ENCODE data around the gene ZFYVE16. TPM values are rescaled to one million over a fixed set of nuclear protein-coding genes. Genes with fewer than 3 reads are reported as not detected.

The ZFYVE16 gene
- total RNA-seq, 1 donor from 2014 or later, result 53.6 TPM

- Mint-ChIP-seq H3K27me3 (ENCODE audit: unreplicated experiment) (peaks cover 16% of the 10 kb centered on the region), H3K36me3 (ENCODE audit: unreplicated experiment) (no peaks in the 10 kb centered on the region), H3K27ac (ENCODE audit: unreplicated experiment) (no peak overlapping the region), H3K4me1 (ENCODE audit: unreplicated experiment) (peaks cover 6% of the 10 kb centered on the region), H3K4me3 (ENCODE audit: unreplicated experiment) (no peak overlapping the region), H3K9me3 (ENCODE audit: unreplicated experiment) (no peaks in the 10 kb centered on the region)
- no peak for TF ChIP-seq CTCF (IDR thresholded peaks at IDR 0.05)
- no peak for DNase-seq (ENCODE audit: extremely low spot score, unreplicated experiment)
Measured at GRCh38 chr5:80403782-80404181, 4.1 kb upstream of the ZFYVE16 start.

DNA sequence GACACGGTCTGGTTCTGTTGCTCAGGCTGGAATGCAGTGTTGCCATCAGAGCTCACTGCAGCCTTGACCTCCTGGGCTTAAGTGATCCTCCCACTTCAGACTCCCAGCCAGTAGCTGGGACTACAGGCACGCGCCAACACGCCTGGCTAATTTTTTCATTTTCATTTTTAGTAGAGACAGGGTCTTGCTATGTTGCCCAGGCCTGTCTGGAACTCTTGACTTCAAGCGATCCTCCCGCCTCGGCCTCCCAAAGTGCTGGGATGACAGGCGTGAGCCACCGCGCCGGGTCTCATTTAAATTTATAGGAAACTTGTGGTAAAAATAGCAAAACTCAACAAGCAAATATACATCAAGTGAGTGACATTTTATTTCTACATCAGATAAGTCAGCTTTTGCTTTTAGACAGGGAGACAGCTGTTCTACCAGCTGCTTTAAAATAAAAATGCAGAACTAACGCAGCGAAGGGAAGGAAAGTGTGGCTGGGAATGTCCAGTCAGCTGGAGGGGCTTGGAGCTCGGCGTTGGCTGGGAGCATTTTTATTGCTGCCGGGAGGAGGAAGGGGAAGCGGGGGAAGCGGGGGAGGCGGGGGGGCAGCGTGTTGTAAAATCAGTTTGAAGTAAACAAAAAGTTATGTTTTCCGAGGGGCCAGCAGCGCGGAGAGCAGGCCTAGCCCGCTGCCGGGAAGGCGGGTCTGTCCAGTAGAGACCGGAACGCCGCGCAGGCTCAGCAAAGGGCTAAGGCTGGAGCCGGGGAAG is 707 bp upstream of the ZFYVE16 start:
- peaks cover 32% of the 10 kb centered on the region for H3K4me1 Mint-ChIP-seq (ENCODE audit: unreplicated experiment)
- H3K27ac Mint-ChIP-seq (ENCODE audit: unreplicated experiment), result peak overlapping the region; percentile 99
- DNase-seq (ENCODE audit: extremely low spot score, unreplicated experiment), result no peak
- H3K4me3 Mint-ChIP-seq (ENCODE audit: unreplicated experiment), result peak overlapping the region; percentile 85
- no peak for TF ChIP-seq CTCF (IDR thresholded peaks at IDR 0.05)
- H3K27me3 Mint-ChIP-seq (ENCODE audit: unreplicated experiment), result peaks cover 3% of the 10 kb centered on the region
- H3K36me3 Mint-ChIP-seq (ENCODE audit: unreplicated experiment), result no peaks in the 10 kb centered on the region
- no peaks in the 10 kb centered on the region for H3K9me3 Mint-ChIP-seq (ENCODE audit: unreplicated experiment)

DNA sequence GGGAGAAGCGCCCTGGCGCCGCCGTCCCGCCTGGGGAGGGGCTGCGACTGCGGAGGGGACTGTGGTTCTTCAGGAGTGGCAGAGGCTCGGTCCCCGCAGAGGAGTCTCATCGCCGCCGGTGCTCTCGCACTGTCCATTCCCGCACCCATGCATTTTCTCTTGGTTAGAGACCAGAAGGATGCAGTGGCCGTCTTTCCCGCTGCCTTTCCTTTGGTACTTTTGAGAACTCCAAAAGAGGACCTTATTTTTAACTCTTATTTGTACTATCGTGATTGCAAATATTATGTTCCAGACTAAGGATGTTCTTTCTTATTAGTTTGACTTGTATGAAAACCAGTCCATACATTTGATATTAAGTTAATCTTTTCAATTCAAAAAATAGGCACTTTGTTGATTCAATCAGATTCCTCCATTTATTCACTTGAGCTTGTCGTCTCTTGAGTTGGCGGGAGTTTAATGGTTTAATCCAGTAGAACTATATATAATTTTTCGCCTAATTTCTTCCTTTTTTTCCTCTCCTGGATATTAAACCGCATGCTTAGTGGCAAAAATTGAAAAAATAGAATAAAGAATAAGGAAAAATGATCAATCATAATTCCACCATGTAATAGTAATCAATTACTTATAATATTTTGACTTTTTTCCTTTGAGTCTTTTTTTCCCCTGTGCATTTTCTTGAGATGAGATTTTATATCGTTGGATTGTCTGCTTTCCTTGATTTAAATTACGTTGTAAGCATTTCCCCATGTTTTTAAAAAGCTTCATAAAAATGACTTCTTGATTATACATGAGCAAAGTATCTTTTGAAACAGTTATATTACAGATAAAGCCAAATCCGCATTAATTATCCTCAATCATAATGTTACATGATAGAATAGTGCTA is 861 bp downstream of the ZFYVE16 start:
- no peak for DNase-seq (ENCODE audit: extremely low spot score, unreplicated experiment)
- Mint-ChIP-seq H3K4me1 (ENCODE audit: unreplicated experiment) (peaks cover 32% of the 10 kb centered on the region), H3K4me3 (ENCODE audit: unreplicated experiment) (peak overlapping the region; percentile 85), H3K27ac (ENCODE audit: unreplicated experiment) (peak overlapping the region; percentile 99), H3K9me3 (ENCODE audit: unreplicated experiment) (no peaks in the 10 kb centered on the region), H3K27me3 (ENCODE audit: unreplicated experiment) (peaks cover under 1% of the 10 kb centered on the region), H3K36me3 (ENCODE audit: unreplicated experiment) (no peaks in the 10 kb centered on the region)
- TF ChIP-seq CTCF (IDR thresholded peaks at IDR 0.05), result no peak

- H3K36me3 Mint-ChIP-seq (ENCODE audit: unreplicated experiment), result no peaks in the 10 kb centered on the region
- DNase-seq (ENCODE audit: extremely low spot score, unreplicated experiment), result no peak
- peak overlapping the region; percentile 99 for H3K27ac Mint-ChIP-seq (ENCODE audit: unreplicated experiment)
- TF ChIP-seq CTCF (IDR thresholded peaks at IDR 0.05), result no peak
- H3K4me1 Mint-ChIP-seq (ENCODE audit: unreplicated experiment), result peaks cover 32% of the 10 kb centered on the region
- H3K4me3 Mint-ChIP-seq (ENCODE audit: unreplicated experiment), result peak overlapping the region; percentile 85
- H3K9me3 Mint-ChIP-seq (ENCODE audit: unreplicated experiment), result no peaks in the 10 kb centered on the region
- no peaks in the 10 kb centered on the region for H3K27me3 Mint-ChIP-seq (ENCODE audit: unreplicated experiment)
Measured at GRCh38 chr5:80409367-80409966, 1.6 kb downstream of the ZFYVE16 start.
